Islet of Langerhans (tissue), 1 donor: ENCODE data around the gene CIROP.
"Not testable (repeated sequence)": the region's sequence is repeated elsewhere in the genome, so short reads cannot be mapped to it uniquely, and the experiment has no call there.

ENCODE experiments used
- FAIRE-seq: peaks from one replicate; lab custom pipeline; 2011; peaks lifted over from hg19 to GRCh38; lab: Jason Lieb, UNC

The CIROP gene

GRCh38 chr14:23114120-23114458 lies 9.3 kb upstream of the CIROP start:
- no peak for FAIRE-seq

- FAIRE-seq = no peak
Measured at GRCh38 chr14:23113431-23114119, 8.8 kb upstream of the CIROP start.

- no peak for FAIRE-seq
Measured at GRCh38 chr14:23112359-23113178, 7.8 kb upstream of the CIROP start.

- no peak for FAIRE-seq
Measured at GRCh38 chr14:23110579-23111365, 6.0 kb upstream of the CIROP start.

- no peak for FAIRE-seq
Measured at GRCh38 chr14:23109769-23110168, 5.0 kb upstream of the CIROP start.

GRCh38 chr14:23108169-23108568 lies 3.4 kb upstream of the CIROP start:
- not testable (repeated sequence) for FAIRE-seq

- FAIRE-seq = not testable (repeated sequence)
Measured at GRCh38 chr14:23107620-23108019, 2.8 kb upstream of the CIROP start.

GRCh38 chr14:23106747-23107045 lies 1.9 kb upstream of the CIROP start:
- no peak for FAIRE-seq

GRCh38 chr14:23105348-23105824 lies 597 bp upstream of the CIROP start:
- FAIRE-seq = no peak

GRCh38 chr14:23104070-23104590 lies 659 bp downstream of the CIROP start:
- FAIRE-seq = no peak

- FAIRE-seq = no peak
Measured at GRCh38 chr14:23103581-23103980, 1.2 kb downstream of the CIROP start.

GRCh38 chr14:23102801-23103200 lies 2.0 kb downstream of the CIROP start:
- FAIRE-seq = no peak

GRCh38 chr14:23101986-23102625 lies 2.7 kb downstream of the CIROP start:
- FAIRE-seq = no peak

- no peak for FAIRE-seq
Measured at GRCh38 chr14:23101213-23101970, 3.4 kb downstream of the CIROP start.

- no peak for FAIRE-seq
Measured at GRCh38 chr14:23099212-23099861, 5.5 kb downstream of the CIROP start.

- no peak for FAIRE-seq
Measured at GRCh38 chr14:23097786-23098185, 7.0 kb downstream of the CIROP start.

- FAIRE-seq = peak; percentile 97
Measured at GRCh38 chr14:23095196-23096108, 9.3 kb downstream of the CIROP start, which contains the start of gene C14orf119. Gene C14orf119, plus strand, starts transcription at chr14:23095505. Its CDS starts 2,154 bp downstream, at chr14:23097659.

GRCh38 chr14:23094666-23095195 lies 10.1 kb downstream of the CIROP start, which contains the start of gene ACIN1:
Gene ACIN1, minus strand, starts transcription at chr14:23095136. Its CDS starts 24 bp downstream, at chr14:23095112.
- FAIRE-seq = no peak

GRCh38 chr14:23093991-23094665 lies 10.7 kb downstream of the CIROP start:
- FAIRE-seq = no peak
